GM12891 (cell line): Measurements from ENCODE around the gene SNF8. TPM values are rescaled to one million over a fixed set of nuclear protein-coding genes. Genes with fewer than 3 reads are reported as not detected.

ENCODE experiments used
- DNase-seq: peaks from one replicate; pipeline ENCODE4 v3.0.0; 2011; ENCODE audit warnings: low spot score; ENCODE audit not compliant: insufficient read length
- FAIRE-seq: peaks from 2 replicates; lab custom pipeline; 2011; peaks lifted over from hg19 to GRCh38; lab: Jason Lieb, UNC
- PAX5 ChIP-seq: IDR thresholded peaks from 2 replicates; pipeline ENCODE4 v1.6.1; 2011; ENCODE audit warnings: low read length, moderate library complexity, mild to moderate bottlenecking; ENCODE audit not compliant: insufficient read depth, severe bottlenecking
- POLR2A ChIP-seq: IDR thresholded peaks from 2 replicates; pipeline ENCODE4 v1.6.1; 2011; ENCODE audit warnings: low read depth, low read length, control low read depth
- POLR2AphosphoS5 ChIP-seq: IDR thresholded peaks from 2 replicates; pipeline ENCODE4 v1.6.1; 2011; ENCODE audit warnings: low read depth, low read length, control low read depth
- POU2F2 ChIP-seq: IDR thresholded peaks from 2 replicates; pipeline ENCODE4 v1.6.1; 2011; ENCODE audit warnings: low read depth, mild to moderate bottlenecking, control low read depth, low read length, moderate library complexity
- SPI1 ChIP-seq: IDR thresholded peaks from 2 replicates; pipeline ENCODE4 v1.6.1; 2011; ENCODE audit warnings: low read depth, low read length, control low read depth
- TAF1 ChIP-seq: IDR thresholded peaks from 2 replicates; pipeline ENCODE4 v1.6.1; 2011; ENCODE audit warnings: low read depth, low read length, control low read depth
- polyA plus RNA-seq: library from polyadenylated mRNA; unstranded; fragments of >200 nt; gene quantifications from one replicate; pipeline ENCODE4 v1.2.1, GENCODE V29; 2012; ENCODE audit warnings: low read depth, missing spikeins, inconsistent platforms; ENCODE audit not compliant: missing spikeins

The SNF8 gene
- 87.0 TPM for polyA plus RNA-seq

DNA sequence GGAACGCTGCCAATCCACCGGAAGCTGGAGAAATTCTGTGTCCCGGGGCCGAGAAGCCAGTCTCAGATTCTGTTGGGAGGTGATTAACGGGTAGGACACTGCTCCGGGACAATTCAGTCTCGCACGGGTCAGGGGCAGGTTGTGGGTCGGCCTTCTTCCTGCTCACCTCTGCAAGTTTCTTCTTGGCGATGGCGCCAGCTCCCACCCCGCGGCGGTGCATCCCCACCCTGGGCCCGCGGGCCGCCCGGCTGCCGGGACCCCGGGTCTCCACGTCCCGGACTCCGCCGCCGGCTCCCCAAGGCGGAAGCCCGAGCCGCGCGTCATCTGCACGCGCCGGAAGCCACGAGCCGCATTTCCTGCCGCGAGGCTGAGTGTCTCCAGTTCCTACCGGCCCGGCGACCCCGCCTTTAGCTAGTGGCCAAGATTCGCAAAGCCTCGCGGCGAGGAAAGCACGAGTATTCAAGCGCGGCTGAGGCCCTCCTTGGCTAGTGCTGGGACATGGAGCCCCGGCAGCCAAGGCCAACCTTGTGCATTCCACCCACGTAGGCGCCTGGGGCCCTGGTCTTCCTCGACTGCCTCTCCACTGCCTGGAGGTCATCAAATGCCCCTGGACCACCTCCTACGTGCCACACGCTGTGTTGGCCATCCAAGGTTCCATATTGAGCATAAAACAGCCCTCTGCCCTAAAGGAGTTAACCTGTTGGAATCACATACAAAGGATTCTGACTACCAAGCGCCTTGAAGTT is at the start of gene SNF8:
Gene SNF8 (minus strand): TSS at position 328 of the 746 bp plus-strand sequence. CDS start 108 bp downstream, at position 220.
- peak; percentile 93 for FAIRE-seq
- TF ChIP-seq PAX5 (no peak), TAF1 (peak; percentile 79), POLR2AphosphoS5 (peak; percentile 90), POLR2A (peak; percentile 85; the same call in 1 of the 2 replicates), POU2F2 (no peak), SPI1 (peak; percentile 53)
- peak; percentile 98 for DNase-seq

- TF ChIP-seq POU2F2 (no peak), POLR2AphosphoS5 (no peak), POLR2A (no peak), SPI1 (no peak), TAF1 (no peak), PAX5 (no peak)
- FAIRE-seq (no peak), DNase-seq (no peak)
Measured at GRCh38 chr17:48993951-48994350, 49.3 kb upstream of the SNF8 start.

DNA sequence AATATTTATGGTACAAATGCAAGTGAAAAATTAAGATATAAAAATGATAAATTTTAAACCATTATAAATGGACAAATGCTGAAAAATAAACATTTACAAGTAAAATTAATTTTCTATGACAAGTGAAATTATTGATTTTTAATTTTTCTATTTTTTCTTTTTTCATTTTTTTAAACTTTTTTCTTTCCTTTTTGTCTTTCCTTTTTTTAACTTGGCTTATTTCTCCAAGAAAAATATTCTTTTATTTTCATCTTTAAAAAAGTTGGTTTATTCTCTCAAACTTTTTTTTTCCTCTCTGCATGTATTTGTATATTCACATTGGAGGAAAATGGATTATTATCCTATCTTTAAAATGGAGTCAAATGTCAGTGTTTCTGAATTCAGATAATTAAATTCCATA is 48.7 kb upstream of the SNF8 start:
- FAIRE-seq (no peak), DNase-seq (no peak)
- TF ChIP-seq TAF1: no peak
- TF ChIP-seq SPI1: no peak
- no peak for TF ChIP-seq PAX5
- TF ChIP-seq POU2F2: no peak
- no peak for TF ChIP-seq POLR2AphosphoS5
- TF ChIP-seq POLR2A: no peak

GRCh38 chr17:48992444-48992843 is 47.8 kb upstream of the SNF8 start:
- TF ChIP-seq POLR2A: no peak
- TF ChIP-seq POU2F2: no peak
- TF ChIP-seq TAF1: no peak
- no peak for TF ChIP-seq PAX5
- no peak for TF ChIP-seq SPI1
- TF ChIP-seq POLR2AphosphoS5: no peak
- FAIRE-seq: no peak
- no peak for DNase-seq

GRCh38 chr17:48990882-48991357 is 46.3 kb upstream of the SNF8 start:
- TF ChIP-seq POLR2A (no peak), TAF1 (no peak), POLR2AphosphoS5 (no peak), PAX5 (no peak), POU2F2 (no peak), SPI1 (no peak)
- FAIRE-seq: no peak
- no peak for DNase-seq

GRCh38 chr17:48989100-48989499 is 44.5 kb upstream of the SNF8 start:
- TF ChIP-seq PAX5 (no peak), POLR2A (no peak), TAF1 (no peak)
- DNase-seq (no peak), FAIRE-seq (no peak)

DNA sequence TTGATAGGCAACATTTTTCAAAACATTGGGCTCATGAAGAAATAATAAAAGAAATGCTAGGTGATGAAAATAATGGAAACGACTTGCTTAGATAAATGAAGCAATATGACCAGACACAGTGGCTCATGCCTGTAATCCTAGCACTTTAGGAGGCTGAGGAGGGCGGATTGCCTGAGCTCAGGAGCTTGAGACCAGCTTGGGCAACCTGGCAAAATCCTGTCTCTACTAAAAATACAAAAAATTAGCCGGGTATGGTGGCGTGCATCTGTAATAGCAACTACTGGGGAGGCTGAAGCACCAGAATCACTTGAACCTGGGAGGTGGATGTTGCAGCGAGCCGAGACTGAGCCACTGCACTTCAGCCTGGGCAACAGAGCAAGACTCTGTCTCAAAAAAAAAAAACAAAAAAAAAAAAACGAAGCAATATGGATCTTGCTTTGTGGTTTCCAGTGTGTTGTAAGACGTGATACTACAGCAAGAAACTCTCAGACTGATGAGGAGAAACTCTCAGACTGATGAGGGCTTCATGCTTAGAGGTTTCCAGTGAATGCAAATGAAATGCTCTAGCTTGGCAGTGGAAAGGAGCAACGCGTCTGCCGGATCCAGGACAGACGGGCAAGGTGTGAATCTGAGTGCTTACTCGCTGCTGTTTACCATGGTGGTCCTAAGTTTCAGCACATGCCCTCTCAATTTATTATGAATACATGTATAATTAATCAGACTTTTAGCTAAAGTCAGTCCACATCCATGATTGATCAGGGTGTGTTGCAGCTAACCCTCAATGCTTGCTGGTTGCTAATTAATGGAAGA is 41.0 kb upstream of the SNF8 start:
- DNase-seq (no peak), FAIRE-seq (no peak)
- no peak for TF ChIP-seq POLR2AphosphoS5
- no peak for TF ChIP-seq SPI1
- TF ChIP-seq POLR2A: no peak
- TF ChIP-seq TAF1: no peak

- FAIRE-seq (no peak), DNase-seq (no peak)
- no peak for TF ChIP-seq SPI1
- no peak for TF ChIP-seq TAF1
- TF ChIP-seq POLR2A: no peak
- no peak for TF ChIP-seq POLR2AphosphoS5
- TF ChIP-seq PAX5: no peak
- no peak for TF ChIP-seq POU2F2
Measured at GRCh38 chr17:48981927-48982539, 37.4 kb upstream of the SNF8 start.

- DNase-seq (no peak), FAIRE-seq (no peak)
- no peak for TF ChIP-seq POU2F2
- no peak for TF ChIP-seq POLR2A
- TF ChIP-seq POLR2AphosphoS5: no peak
- TF ChIP-seq PAX5: no peak
- no peak for TF ChIP-seq SPI1
- no peak for TF ChIP-seq TAF1
Measured at GRCh38 chr17:48973806-48974205, 29.2 kb upstream of the SNF8 start.
